PFSK-1 (cell line): ENCODE results near the gene MAD1L1.

Experiments used
- FOXP2 ChIP-seq: optimal IDR thresholded peaks from 2 replicates; pipeline ENCODE3; 2011; ENCODE audit warnings: borderline replicate concordance, control low read depth, inconsistent platforms; ENCODE audit not compliant: insufficient read depth; ENCODE audit errors: extremely low read length, extremely low read depth
- POLR2AphosphoS5 ChIP-seq: IDR thresholded peaks from 2 replicates; pipeline ENCODE4 v1.6.1; 2012; ENCODE audit warnings: low read depth, mild to moderate bottlenecking, control low read depth, low read length, moderate library complexity
- REST ChIP-seq, 2 experiments: IDR thresholded peaks; 2 replicates each; pipeline versions ENCODE4 v1.6.1 to v1.8.0; 2011 to 2012; ENCODE audit warnings: low read depth in 2 of 2, low read length in 2 of 2, control low read depth in 1 of 2, inconsistent platforms in 1 of 2, mild to moderate bottlenecking in 1 of 2, moderate library complexity in 1 of 2; ENCODE audit not compliant: insufficient read depth in 1 of 2
- SIN3A ChIP-seq: IDR thresholded peaks from 2 replicates; pipeline ENCODE4 v1.6.1; 2012; ENCODE audit warnings: mild to moderate bottlenecking, low read length, moderate library complexity, borderline replicate concordance; ENCODE audit not compliant: insufficient read depth
- TAF1 ChIP-seq: IDR thresholded peaks from 2 replicates; pipeline ENCODE4 v1.6.1; 2012; ENCODE audit warnings: low read length, control low read depth, borderline replicate concordance; ENCODE audit not compliant: insufficient read depth

The MAD1L1 gene

DNA sequence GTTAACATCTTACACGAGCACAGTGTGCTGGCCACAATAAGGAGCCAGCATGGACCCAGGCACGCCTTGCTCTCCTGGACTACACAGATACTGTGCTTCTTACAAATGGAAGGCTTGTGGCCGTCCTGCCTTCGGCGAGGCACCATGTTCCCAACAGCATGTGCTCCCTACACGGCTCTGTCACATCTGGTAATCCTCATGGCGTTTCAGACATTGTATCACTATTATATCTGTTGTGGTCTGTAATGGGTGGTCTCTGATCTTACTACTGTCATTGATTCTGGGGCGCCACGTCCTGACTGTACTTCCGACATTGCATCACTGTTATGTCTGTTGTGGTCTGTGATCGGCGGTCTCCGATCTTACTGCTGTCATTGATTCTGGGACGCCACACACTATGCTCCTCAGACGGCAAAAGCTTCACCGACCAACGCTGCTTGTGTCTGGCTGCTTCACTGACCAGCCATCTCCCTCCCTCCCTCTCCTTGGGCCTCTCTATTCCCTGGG lies 195.4 kb downstream of the MAD1L1 start:
- TF ChIP-seq POLR2AphosphoS5 (no peak), TAF1 (no peak), REST (IDR thresholded peaks at IDR 0.05; ENCODE audit: insufficient read depth in 1 of 2, low read depth in 2 of 2, low read length in 2 of 2) (no peak), FOXP2 (no peak), SIN3A (no peak)

DNA sequence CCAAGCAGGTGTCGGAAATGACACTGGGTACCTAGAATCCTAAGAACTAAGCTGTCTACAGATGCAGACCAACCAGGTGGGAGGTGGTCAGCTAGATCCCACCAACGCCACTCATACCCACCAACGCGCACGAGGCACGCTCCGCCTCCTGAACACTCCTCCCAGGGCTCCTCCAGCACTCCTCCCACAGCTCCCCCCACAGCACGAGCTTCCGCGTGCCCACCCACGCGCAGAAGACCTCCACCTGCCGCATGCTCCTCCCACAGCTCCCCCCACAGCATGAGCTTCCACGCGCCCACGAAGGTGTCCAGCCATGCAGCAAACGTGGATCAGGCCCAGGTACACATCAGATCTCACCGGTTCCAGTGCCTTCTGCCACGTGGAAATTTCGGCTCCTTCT lies 196.0 kb downstream of the MAD1L1 start:
- no peak for TF ChIP-seq REST (IDR thresholded peaks at IDR 0.05; ENCODE audit: insufficient read depth in 1 of 2, low read depth in 2 of 2, low read length in 2 of 2)
- TF ChIP-seq POLR2AphosphoS5: no peak
- no peak for TF ChIP-seq SIN3A

DNA sequence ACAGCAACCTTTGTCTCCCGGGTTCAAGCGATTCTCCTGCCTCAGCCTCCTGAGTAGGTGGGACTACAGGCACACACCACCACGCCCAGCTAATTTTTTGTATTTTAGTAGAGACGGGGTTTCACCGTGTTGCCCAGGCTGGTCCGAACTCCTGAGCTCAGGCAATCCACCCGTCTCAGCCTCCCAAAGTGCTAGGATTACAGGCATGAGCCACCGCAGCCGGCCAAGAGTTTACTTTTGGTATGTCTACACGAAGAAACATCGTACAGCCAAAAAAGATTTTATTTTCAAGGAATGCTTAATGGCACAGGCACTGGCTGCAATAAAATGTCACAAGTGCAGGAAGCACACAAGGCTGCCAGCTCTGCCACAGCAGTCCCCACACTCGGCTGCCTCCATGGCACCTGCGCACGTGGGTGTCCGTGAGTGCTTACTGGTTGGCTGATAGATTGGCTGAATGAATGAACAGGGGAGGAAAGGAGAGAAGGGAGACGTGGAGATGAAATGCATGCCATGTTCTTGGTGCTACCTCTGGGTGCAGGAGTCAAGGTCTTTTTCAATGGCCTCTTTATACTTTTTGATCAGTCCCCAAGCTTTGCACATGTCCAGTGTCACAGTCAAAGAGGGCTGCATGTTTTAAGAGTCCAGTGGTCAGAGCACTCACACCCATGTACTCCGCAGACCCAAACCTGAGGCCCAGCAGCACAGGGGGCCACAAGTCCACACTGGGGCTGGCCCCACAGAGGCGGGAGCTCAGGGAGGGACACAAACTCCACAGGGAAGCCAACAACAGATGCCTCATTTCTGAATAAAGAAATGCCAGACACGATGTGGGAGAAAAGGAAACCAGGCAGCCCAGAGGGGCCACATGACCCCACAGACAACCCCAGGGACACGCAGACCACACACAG lies 198.2 kb downstream of the MAD1L1 start:
- no peak for TF ChIP-seq POLR2AphosphoS5
- TF ChIP-seq SIN3A: no peak
- TF ChIP-seq FOXP2: no peak
- TF ChIP-seq REST (IDR thresholded peaks at IDR 0.05; ENCODE audit: insufficient read depth in 1 of 2, low read depth in 2 of 2, low read length in 2 of 2): no peak
- no peak for TF ChIP-seq TAF1

DNA sequence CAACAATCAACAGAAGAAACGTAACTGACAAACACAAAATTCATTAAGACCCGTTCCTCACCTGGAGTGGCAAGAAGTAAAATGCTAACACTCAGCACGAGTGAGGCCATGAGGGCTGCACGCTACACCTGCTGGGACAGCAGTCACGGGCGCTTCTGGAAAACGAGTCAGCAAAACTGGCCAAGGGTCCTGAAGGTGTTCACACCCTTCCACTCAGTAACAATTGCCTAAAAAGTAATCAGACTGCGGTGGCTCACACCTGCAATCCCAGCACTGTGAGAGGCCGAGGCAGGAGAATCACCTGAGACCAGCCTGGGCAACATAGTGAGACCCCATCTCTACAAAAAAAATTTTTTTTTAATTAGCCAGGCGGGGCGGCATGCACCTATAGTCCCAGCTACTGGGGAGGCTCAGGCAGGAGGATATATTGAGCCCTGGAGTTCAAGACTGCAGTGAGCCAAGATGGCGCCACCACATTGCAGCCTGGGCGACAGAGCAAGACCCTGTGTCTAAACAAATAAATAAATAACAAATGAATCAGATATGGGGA lies 199.1 kb downstream of the MAD1L1 start:
- TF ChIP-seq TAF1 (no peak), POLR2AphosphoS5 (no peak), REST (IDR thresholded peaks at IDR 0.05; ENCODE audit: insufficient read depth in 1 of 2, low read depth in 2 of 2, low read length in 2 of 2) (no peak), SIN3A (no peak)
